RWPE1 (cell line): ENCODE data around the gene HOXB2.

Experiments used
- CTCF ChIA-PET: fragments of 350-600 bp; sonication (Branson Sonifier 250); formaldehyde crosslinking; extraction: SDS; loops from one replicate; lab custom pipeline; 2021; lab: Yijun Ruan, JAX
- POLR2A ChIA-PET: fragments of 400-600 bp; formaldehyde crosslinking; extraction: SDS; loops from one replicate; lab custom pipeline; 2020; ENCODE audit warnings: antibody characterized with exemption; ENCODE audit not compliant: low non-redundant PET; lab: Yijun Ruan, JAX
- DNase-seq: peaks from one replicate; pipeline ENCODE4 v3.0.0; 2012; ENCODE audit warnings: low spot score
- H3K27ac ChIP-seq: fragments of 450-650 bp; 2 replicates; pipeline ENCODE4 v1.5.1; 2017
- TF ChIP-seq, protein P1 (sequence below): fragments of 450-650 bp; conservative IDR thresholded peaks from 2 replicates; pipeline ENCODE4 v1.5.1; 2017; ENCODE audit warnings: low read depth, mild to moderate bottlenecking

Gene HOXB2

DNA sequence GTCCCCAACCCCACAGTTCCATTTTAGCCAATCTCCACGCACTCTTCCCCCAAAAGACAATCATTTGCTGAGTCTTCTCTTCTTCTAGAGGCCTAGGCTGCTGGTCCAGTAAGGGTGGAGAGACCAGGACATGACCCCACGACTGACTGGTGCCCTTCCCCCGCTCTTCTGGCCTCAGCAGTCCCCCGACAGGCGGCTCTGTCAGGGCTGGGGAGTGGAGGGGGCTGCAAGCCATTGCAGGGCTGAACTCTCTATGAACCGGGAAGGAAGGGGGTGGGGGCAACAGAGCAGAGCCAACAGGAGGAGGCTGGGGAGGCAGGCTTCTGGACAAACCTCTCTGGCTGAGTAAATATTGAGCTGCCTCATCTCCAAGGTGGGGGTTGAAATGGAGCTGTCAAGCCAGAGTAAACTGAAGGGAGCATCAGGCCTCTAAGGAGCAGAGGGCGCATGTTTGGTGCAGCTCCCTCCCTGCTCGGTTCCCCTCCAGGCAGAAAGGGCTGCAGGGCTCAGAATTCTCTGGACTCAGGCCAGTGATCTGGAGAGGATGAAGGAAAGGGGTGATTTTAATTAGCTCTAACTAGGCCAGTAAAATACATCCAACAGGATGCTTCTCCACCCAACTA is 22.8 kb downstream of the HOXB2 start:
- POLR2A ChIA-PET: no interaction called here
- H3K27ac ChIP-seq: no peak overlapping the region
- TF ChIP-seq, protein P1, sequence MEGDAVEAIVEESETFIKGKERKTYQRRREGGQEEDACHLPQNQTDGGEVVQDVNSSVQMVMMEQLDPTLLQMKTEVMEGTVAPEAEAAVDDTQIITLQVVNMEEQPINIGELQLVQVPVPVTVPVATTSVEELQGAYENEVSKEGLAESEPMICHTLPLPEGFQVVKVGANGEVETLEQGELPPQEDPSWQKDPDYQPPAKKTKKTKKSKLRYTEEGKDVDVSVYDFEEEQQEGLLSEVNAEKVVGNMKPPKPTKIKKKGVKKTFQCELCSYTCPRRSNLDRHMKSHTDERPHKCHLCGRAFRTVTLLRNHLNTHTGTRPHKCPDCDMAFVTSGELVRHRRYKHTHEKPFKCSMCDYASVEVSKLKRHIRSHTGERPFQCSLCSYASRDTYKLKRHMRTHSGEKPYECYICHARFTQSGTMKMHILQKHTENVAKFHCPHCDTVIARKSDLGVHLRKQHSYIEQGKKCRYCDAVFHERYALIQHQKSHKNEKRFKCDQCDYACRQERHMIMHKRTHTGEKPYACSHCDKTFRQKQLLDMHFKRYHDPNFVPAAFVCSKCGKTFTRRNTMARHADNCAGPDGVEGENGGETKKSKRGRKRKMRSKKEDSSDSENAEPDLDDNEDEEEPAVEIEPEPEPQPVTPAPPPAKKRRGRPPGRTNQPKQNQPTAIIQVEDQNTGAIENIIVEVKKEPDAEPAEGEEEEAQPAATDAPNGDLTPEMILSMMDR: no peak
- CTCF ChIA-PET: interaction anchor here (0.8 kb wide), 1 partner anchor 8 kb away, joined by 3 read pairs; no protein-coding TSS in a partner anchor
- DNase-seq: no peak

DNA sequence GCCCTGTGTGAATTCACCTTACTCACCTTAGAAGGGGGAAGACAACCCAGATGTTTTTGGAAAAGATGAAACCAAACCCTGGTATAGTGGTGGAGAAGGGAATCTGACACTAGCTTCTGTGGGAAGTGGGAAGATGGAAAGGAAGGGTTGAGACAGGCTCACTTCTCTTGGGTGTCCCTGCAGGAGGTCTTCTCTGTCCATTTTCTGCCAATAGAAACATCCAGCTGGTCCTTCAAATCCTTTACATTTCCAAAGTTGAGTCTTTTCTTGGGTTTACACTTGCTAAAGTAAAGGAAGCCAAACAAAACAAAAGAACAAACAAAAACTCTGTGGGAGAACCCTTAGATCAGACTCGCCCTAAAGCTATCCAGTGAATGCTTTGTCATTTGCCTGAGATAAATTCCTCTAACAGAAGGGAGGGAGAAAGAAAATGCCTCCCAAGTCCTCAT is 24.3 kb downstream of the HOXB2 start:
- ChIA-PET POLR2A (no interaction called here), CTCF (no interaction called here)
- no peak overlapping the region for H3K27ac ChIP-seq
- TF ChIP-seq, protein P1: no peak
- DNase-seq: no peak

DNA sequence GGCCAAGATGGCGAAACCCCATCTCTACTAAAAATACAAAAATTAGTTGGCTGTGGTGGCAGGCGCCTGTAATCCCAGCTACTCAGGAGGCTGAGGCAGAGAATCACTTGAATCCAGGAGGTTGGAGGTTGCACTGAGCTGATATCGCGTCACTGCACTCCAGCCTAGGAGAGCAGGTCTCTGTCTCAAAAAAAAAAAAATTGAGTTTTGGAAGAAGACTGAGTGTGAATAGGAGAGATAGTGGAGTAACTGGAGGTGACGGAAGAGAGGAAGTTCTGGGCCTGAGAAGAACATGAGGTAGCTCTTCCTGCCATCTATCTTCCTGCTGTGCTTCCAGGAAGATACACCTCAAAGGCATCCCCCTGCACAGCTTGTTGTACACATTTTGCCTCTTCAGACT is 25.5 kb downstream of the HOXB2 start:
- TF ChIP-seq, protein P1: no peak
- CTCF ChIA-PET: interaction anchor here (0.7 kb wide), 1 partner anchor 21 kb away, joined by 5 read pairs; no protein-coding TSS in a partner anchor
- DNase-seq: no peak
- no peak overlapping the region for H3K27ac ChIP-seq
- POLR2A ChIA-PET: no interaction called here

DNA sequence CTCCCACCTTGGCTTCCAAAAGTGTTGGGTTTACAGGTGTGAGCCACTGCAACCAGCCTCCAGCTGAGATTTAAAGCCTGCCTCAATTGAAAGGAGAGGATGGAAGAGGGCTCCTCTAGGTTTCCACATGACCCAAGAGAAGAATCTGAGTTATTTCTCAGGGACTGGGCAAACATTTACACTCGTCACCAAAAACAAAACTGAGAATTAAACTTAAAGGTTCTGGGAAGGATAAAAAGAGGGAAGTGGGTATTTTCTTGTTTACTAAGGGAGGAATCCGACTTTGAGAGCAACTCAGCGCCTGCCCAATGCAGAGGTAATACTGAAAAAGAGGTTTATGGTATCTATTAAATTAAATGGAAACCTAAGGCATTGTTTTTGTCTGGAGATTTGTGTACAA is 27.4 kb downstream of the HOXB2 start:
- POLR2A ChIA-PET: interaction anchor here (0.6 kb wide), 1 partner anchor 21 kb away, joined by 3 read pairs; no protein-coding TSS in a partner anchor
- H3K27ac ChIP-seq: no peak overlapping the region
- TF ChIP-seq, protein P1: no peak
- CTCF ChIA-PET: no interaction called here
- no peak for DNase-seq

DNA sequence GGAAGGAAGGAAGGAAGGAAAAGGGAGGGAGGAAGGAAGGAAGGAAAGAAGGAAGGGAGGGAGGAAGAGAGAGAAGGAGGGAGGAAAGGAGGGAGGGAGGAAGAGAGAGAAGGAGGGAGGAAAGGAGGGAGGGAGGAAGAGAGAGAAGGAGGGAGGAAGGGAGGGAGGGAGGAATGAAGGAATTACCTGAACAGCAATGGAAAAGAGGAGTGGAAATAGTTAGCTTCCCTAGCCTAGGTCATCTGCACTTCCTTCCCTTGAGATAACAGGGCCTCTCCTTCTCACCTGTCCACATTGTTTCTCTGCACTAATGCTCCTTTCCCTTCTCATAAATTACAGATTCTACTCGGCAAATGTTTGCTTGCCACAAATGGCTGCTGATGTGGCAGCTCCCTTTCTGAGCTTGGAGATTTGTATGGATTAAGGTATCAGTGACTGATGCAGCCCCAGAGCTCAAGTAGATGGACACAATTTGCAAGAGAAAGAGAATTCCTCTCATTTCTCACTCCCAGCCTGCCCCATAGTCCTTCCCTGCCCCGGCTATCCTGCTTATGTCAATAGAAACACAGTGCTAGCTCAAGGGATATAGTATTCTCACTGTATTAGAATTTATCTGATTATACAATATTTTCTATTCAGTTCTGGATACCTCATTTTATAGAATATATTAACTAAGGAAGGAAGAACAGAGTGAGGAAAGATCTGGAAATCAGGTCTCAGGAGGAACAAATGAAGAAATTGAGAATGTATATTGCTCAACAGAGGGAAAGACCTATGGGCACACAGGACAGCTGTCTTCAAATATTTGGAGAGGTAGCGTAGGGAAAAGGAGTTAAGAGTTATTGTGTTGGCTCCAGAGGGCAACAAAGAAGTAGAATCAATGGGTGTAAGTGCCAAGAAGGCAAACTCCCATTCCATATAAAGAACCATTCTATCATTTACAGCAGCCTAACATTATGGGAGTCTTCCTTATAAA is 28.7 kb downstream of the HOXB2 start:
- ChIA-PET CTCF (interaction anchor here (0.8 kb wide), 1 partner anchor 10 kb away, joined by 4 read pairs; no protein-coding TSS in a partner anchor), POLR2A (no interaction called here)
- TF ChIP-seq, protein P1: no peak
- DNase-seq: no peak
- no peak overlapping the region for H3K27ac ChIP-seq

DNA sequence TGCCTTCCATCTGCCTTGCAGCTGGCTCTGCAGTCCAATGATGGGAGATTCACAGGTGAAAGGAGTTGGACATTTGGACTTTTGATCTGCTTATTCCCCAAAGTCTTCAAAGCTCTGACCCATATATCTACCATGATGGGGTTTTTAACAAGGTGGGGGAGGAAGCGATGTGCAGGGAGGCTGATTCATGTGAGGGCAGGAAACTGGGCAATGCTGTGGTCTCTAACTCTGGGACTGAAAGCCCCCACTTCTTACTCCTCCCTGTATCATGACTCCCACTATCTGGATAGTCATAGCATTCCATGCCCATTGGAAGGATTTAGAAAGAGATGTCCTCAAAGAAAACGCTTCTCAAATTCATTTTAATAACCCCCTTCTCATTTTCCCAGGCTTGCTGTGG is 30.4 kb downstream of the HOXB2 start:
- TF ChIP-seq, protein P1: no peak
- ChIA-PET CTCF (interaction anchor here (0.8 kb wide), 1 partner anchor 8 kb away, joined by 3 read pairs; no protein-coding TSS in a partner anchor), POLR2A (no interaction called here)
- DNase-seq: no peak
- no peak overlapping the region for H3K27ac ChIP-seq
